ENCODE results near the gene MEN1.

DNA sequence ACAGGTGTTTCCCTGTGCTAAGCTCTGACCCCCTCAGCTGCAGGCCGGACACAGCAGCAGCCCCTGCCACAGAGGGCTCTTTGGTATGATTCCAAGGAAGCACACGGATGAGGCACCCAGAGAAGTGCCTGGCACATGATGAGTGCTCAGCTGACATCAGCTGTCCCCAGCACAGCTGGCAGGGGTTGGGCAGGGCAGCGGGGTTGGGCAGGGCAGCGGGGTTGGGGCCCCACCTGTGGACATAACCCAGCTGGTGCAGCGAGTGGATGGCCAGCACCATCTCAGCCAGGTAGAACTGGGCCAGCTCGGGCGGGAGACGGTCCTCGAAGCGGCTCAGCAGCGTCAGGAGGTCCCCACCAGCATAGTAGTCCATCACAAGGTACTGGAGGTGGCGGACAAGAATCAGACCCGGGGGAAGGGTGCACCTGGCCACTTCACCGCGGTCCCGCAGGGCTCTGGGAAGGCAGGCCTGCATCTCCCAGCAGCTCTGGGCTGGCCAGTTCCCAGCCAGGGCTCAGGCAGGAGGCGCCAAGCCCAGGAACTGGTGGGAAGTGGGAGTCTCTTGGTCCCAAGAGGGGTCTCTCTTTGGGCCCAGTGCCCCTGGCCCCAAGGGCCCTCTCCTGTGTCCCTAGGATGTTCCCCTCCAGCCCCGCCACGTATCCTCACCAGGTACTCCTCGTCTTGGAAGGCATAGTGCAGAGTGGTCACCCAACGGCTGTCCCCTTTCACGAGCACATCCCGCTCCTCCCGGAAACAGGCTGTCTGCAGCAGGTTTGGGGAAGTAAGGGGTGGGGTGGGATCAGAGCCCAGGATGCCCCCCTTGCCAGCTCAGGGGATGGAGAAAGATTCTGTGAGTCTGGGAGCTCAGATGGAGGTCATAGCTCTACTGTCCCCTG is 29.8 kb upstream of the MEN1 start:
- no peak for TF ChIP-seq POLR2A (IDR thresholded peaks at IDR 0.05)
- TF ChIP-seq, protein P1, sequence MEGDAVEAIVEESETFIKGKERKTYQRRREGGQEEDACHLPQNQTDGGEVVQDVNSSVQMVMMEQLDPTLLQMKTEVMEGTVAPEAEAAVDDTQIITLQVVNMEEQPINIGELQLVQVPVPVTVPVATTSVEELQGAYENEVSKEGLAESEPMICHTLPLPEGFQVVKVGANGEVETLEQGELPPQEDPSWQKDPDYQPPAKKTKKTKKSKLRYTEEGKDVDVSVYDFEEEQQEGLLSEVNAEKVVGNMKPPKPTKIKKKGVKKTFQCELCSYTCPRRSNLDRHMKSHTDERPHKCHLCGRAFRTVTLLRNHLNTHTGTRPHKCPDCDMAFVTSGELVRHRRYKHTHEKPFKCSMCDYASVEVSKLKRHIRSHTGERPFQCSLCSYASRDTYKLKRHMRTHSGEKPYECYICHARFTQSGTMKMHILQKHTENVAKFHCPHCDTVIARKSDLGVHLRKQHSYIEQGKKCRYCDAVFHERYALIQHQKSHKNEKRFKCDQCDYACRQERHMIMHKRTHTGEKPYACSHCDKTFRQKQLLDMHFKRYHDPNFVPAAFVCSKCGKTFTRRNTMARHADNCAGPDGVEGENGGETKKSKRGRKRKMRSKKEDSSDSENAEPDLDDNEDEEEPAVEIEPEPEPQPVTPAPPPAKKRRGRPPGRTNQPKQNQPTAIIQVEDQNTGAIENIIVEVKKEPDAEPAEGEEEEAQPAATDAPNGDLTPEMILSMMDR (IDR thresholded peaks at IDR 0.05): no peak

All from adrenal gland (tissue), 5 donors.